ENCODE measurements around the gene NDE1. TPM values are rescaled to one million over a fixed set of nuclear protein-coding genes. Genes with fewer than 3 reads are reported as not detected.

Gene NDE1
- polyA plus RNA-seq, 1 of the 3 experiments (the other 2 are of a cell fraction), result 27.9 TPM

DNA sequence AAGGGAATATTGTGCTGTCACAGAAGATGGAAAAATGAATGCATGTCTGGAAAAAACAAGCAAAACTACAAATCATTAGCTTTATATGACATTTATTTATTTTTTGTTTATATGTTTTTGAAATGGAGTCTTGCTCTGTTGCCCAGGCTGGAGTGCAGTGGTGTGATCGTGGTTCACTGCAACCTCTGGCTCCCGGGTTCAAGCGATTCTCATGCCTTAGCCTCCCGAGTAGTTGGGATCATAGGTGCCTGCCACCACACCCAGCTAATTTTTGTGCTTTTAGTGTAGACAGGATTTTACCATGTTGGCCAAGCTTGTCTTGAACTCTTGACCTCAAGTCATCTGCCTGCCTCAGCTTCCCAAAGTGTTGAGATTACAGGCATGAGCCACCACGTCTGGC lies 8.5 kb downstream of the NDE1 start:
- Histone ChIP-seq H2AFZ (ENCODE audit: low read depth) (no peak overlapping the region), H3K4me3 (ENCODE audit: low read depth in 2 of 2, low read length in 1 of 2) (no peak overlapping the region), H3K4me1 (ENCODE audit: control insufficient read depth in 1 of 2, insufficient read depth in 2 of 2, low read depth in 1 of 2, low read length in 1 of 2) (no peaks in the 10 kb centered on the region), H3K9me2 (no peaks in the 10 kb centered on the region), H3K4me2 (no peak overlapping the region), H3K79me2 (ENCODE audit: insufficient read depth) (peaks cover 100% of the 10 kb centered on the region), H3K9ac (no peak overlapping the region), H3K36me3 (replicated peaks in 1 of 2; ENCODE audit: control insufficient read depth in 1 of 2, insufficient read depth in 2 of 2, low read length in 1 of 2) (no peaks in the 10 kb centered on the region), H3K9me3 (no peaks in the 10 kb centered on the region), H4K20me1 (ENCODE audit: insufficient read depth) (peaks cover 18% of the 10 kb centered on the region; the same call in 1 of the 2 replicates), H3F3A (replicated peaks; ENCODE audit: insufficient read depth) (no peaks in the 10 kb centered on the region), H3K27ac (ENCODE audit: low read depth in 2 of 2, low read length in 1 of 2) (no peak overlapping the region), H3K27me3 (ENCODE audit: insufficient read depth) (no peaks in the 10 kb centered on the region)
- 96% methylated on average over 5 of the region's 5 CpGs for WGBS (ENCODE audit: low lambda C conversion rate)
- DNase-seq, result no peak
- POLR2A ChIA-PET, result no interaction called here
- CTCF ChIA-PET, result interaction anchor here (1.0 kb wide), 1 partner anchor 45 kb away, joined by 3 read pairs; no protein-coding TSS in a partner anchor
- TF ChIP-seq RAD21 (IDR thresholded peaks at IDR 0.05; ENCODE audit: low read length) (no peak), USF2 (IDR thresholded peaks at IDR 0.05; ENCODE audit: borderline replicate concordance, low read depth, low read length) (no peak), RFX5 (IDR thresholded peaks at IDR 0.05; ENCODE audit: low read length) (no peak), GATA2 (CRISPR knock-in tag; IDR thresholded peaks at IDR 0.05) (no peak), SIN3A (IDR thresholded peaks at IDR 0.05; ENCODE audit: borderline replicate concordance, low read depth, low read length) (no peak), POLR2AphosphoS5 (IDR thresholded peaks at IDR 0.05; ENCODE audit: low read depth, low read length) (no peak), EZH2phosphoT487 (IDR thresholded peaks at IDR 0.05; ENCODE audit: borderline replicate concordance, low read depth) (no peak), CTCF (IDR thresholded peaks at IDR 0.05) (no peak), EP300 (IDR thresholded peaks at IDR 0.05; ENCODE audit: borderline replicate concordance in 1 of 2, low read depth in 1 of 2, low read length in 1 of 2) (no peak), YY1 (IDR thresholded peaks at IDR 0.05; ENCODE audit: low read depth) (no peak)

- no peak for TF ChIP-seq REST (IDR thresholded peaks at IDR 0.05; ENCODE audit: low read depth, low read length)
- TF ChIP-seq EP300 (IDR thresholded peaks at IDR 0.05; ENCODE audit: borderline replicate concordance in 1 of 2, low read depth in 1 of 2, low read length in 1 of 2), result no peak
- TF ChIP-seq TCF12 (IDR thresholded peaks at IDR 0.05), result no peak
- TF ChIP-seq MXI1 (IDR thresholded peaks at IDR 0.05; ENCODE audit: low read depth, low read length), result no peak
- TF ChIP-seq CHD2 (IDR thresholded peaks at IDR 0.05; ENCODE audit: low read length, partially characterized antibody), result no peak
- no peak for TF ChIP-seq POLR2AphosphoS5 (IDR thresholded peaks at IDR 0.05; ENCODE audit: low read depth, low read length)
- TF ChIP-seq IRF3 (IDR thresholded peaks at IDR 0.05; ENCODE audit: low read depth, low read length), result no peak
- TF ChIP-seq ELF1 (IDR thresholded peaks at IDR 0.05), result no peak
- TF ChIP-seq JUND (IDR thresholded peaks at IDR 0.05), result no peak
- TF ChIP-seq NFIC (IDR thresholded peaks at IDR 0.05; ENCODE audit: borderline replicate concordance), result no peak
- no peak for TF ChIP-seq GABPA (IDR thresholded peaks at IDR 0.05; ENCODE audit: low read depth)
- TF ChIP-seq MEF2A (IDR thresholded peaks at IDR 0.05; ENCODE audit: borderline replicate concordance, low read depth), result no peak
- no peak for TF ChIP-seq EZH2phosphoT487 (IDR thresholded peaks at IDR 0.05; ENCODE audit: borderline replicate concordance, low read depth)
- no peak for TF ChIP-seq YY1 (IDR thresholded peaks at IDR 0.05; ENCODE audit: low read depth)
- TF ChIP-seq RAD21 (IDR thresholded peaks at IDR 0.05; ENCODE audit: low read length), result no peak
- no peak for DNase-seq
- Histone ChIP-seq H3K36me3 (replicated peaks in 1 of 2; ENCODE audit: control insufficient read depth in 1 of 2, insufficient read depth in 2 of 2, low read length in 1 of 2) (peaks cover 0 to 6% of the 10 kb centered on the region in 2 experiments), H3K4me1 (ENCODE audit: control insufficient read depth in 1 of 2, insufficient read depth in 2 of 2, low read depth in 1 of 2, low read length in 1 of 2) (no peaks in the 10 kb centered on the region), H4K20me1 (ENCODE audit: insufficient read depth) (peaks cover 4% of the 10 kb centered on the region; the same call in 1 of the 2 replicates), H3F3A (replicated peaks; ENCODE audit: insufficient read depth) (no peaks in the 10 kb centered on the region), H3K9me3 (no peaks in the 10 kb centered on the region), H3K79me2 (ENCODE audit: insufficient read depth) (peaks cover 97% of the 10 kb centered on the region), H3K27me3 (ENCODE audit: insufficient read depth) (no peaks in the 10 kb centered on the region), H2AFZ (ENCODE audit: low read depth) (no peak overlapping the region), H3K4me2 (no peak overlapping the region), H3K4me3 (ENCODE audit: low read depth in 2 of 2, low read length in 1 of 2) (no peak overlapping the region), H3K27ac (ENCODE audit: low read depth in 2 of 2, low read length in 1 of 2) (no peak overlapping the region), H3K9me2 (no peaks in the 10 kb centered on the region), H3K9ac (no peak overlapping the region)
- CTCF ChIA-PET, result interaction anchor here (1.2 kb wide), 1 partner anchor 17 kb away, joined by 3 read pairs; the partner anchor contains the start of gene MARF1
- WGBS (ENCODE audit: low lambda C conversion rate), result 91% methylated on average over 3 of the region's 5 CpGs
- POLR2A ChIA-PET, result no interaction called here
These were observed 10.2 kb downstream of the NDE1 start for GRCh38 chr16:15660203-15660601.

Measured in SK-N-SH (cell line).